Stimulated activated CD8-positive, alpha-beta memory T cell treated with anti-CD3 and anti-CD28 coated beads, Interleukin-15, amount 100 ng/mL, for 24 hours (primary cell): ENCODE measurements around the gene RAPH1.

Source experiments
- DNase-seq: peaks from one replicate; pipeline ENCODE4 v3.0.0-alpha.2; 2020; ENCODE audit warnings: low read depth

Gene RAPH1, protein sequence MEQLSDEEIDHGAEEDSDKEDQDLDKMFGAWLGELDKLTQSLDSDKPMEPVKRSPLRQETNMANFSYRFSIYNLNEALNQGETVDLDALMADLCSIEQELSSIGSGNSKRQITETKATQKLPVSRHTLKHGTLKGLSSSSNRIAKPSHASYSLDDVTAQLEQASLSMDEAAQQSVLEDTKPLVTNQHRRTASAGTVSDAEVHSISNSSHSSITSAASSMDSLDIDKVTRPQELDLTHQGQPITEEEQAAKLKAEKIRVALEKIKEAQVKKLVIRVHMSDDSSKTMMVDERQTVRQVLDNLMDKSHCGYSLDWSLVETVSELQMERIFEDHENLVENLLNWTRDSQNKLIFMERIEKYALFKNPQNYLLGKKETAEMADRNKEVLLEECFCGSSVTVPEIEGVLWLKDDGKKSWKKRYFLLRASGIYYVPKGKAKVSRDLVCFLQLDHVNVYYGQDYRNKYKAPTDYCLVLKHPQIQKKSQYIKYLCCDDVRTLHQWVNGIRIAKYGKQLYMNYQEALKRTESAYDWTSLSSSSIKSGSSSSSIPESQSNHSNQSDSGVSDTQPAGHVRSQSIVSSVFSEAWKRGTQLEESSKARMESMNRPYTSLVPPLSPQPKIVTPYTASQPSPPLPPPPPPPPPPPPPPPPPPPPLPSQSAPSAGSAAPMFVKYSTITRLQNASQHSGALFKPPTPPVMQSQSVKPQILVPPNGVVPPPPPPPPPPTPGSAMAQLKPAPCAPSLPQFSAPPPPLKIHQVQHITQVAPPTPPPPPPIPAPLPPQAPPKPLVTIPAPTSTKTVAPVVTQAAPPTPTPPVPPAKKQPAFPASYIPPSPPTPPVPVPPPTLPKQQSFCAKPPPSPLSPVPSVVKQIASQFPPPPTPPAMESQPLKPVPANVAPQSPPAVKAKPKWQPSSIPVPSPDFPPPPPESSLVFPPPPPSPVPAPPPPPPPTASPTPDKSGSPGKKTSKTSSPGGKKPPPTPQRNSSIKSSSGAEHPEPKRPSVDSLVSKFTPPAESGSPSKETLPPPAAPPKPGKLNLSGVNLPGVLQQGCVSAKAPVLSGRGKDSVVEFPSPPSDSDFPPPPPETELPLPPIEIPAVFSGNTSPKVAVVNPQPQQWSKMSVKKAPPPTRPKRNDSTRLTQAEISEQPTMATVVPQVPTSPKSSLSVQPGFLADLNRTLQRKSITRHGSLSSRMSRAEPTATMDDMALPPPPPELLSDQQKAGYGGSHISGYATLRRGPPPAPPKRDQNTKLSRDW

DNA sequence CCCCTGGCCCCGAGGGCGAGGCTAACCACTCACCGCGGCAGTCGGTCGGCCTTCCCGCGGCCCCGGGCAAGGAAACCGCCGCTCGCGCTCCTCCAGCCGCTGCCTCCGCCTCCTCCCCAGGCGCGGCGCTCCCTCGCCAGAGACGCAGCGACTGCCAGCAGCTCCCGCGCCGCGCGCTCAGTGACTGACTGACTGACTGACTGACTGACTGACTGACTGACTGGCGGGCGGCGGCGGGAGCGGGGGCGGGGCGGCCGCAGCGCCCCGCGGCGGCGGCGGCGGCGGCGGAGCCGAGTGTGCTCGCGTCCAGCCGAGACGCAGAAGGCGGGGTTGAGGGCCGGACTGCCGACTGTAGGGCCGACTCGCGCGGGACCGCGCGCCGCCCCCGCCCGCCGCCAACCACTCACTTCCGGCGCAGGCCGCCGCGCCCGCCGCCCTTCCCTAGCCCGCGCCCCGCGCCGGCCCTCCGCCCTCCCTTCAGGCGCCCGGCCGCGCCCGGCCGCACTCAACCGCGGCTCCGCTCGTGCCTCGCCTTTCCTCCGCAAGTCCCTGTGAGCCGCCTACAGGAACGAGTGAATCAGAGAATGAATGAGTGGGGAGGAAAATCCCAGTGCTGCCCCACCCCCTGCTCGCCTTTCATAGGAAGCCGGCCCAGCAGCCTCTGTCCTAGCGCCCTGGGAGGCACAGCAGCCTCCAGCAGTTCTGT lies at the start of gene RAPH1:
TSS of gene RAPH1 (minus strand) at position 224 of the 706 bp plus-strand sequence. CDS start 39,948 bp downstream, outside the sequence.
- peak; percentile 31 for DNase-seq

DNA sequence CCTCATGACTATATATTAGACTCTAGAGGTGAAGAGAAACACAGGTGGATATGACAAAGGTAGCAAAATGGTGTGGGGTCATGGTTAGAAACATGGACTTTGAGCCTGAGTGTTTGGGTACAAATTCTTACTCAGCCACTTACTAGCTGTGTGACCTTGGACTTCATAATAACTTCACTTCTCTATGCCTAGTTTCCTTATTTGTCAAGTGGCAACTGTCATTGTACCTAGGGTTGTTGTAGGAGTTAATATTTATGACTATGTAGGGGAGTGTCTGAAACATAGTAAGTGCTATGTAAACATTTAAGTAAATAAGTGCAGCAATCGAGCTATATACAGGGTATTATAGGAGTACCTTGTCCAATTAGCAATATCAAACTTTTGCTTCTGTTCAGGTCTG lies 49.7 kb upstream of the RAPH1 start:
- DNase-seq, result no peak

DNA sequence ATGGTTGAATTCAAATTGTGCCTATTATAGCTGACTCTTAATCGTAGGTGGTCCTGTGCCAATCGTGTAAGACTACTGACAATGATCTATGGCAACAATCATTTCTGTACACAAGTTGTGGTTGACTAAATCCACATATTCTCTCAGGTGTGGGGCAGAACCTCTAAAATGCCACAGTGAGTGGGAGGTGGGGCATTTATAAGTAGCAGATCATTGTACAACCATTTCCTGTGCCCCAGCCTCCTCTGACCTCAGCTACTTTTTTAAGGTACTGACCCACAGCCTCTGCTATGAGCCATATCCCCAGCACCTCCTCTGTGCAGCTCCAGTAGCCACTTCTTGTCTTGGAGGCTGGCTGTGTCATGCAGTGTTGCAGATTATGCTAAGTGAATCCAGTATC lies 48.6 kb upstream of the RAPH1 start:
- DNase-seq, result no peak

DNA sequence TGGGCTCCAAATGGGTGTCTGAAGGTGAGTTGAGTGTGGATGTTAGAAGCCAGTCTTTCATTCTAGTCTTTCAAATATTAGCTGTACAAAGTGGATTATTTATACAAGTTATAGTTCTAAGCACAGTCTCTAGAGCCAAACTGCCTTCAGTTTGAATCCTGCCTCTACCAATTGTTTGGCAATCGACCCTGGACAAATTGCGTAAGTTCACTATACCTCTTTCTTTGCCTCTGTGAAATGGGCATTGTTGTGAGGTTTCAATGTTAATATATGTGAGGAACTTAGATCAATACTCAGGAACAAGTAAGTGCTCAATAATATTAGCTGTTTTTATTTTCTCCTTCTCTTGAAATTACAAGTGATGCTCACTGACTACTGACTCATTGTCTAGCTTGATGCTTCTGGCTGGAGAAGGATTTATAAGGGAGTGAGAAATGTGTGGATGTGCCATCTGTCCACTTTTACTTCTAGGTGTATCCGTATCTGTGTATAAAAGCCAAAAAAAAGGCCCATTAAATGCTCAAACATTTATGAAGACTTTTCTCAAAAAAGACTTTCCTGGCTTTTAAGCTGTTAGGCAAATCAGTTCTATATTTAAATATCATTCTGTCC lies 48.1 kb upstream of the RAPH1 start:
- no peak for DNase-seq

DNA sequence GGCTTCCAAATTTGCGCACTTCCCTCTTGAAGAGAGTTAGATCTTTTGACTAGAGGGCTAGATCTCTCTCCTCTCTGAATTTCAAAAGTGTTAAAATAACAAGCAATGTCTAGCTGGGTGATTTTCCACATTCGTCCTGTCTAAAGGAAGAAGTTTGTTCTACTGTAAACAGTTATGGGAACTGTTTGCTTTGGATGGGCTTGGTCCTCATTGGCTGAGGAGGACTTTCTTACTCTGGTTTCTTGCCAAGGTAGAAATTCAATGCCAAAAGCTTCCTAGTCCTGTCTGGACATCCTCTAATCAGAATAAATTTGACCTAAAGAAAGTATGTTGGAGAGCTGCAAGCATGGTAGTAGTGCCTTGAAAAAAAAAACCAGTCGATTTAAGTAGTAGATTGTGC lies 47.4 kb upstream of the RAPH1 start:
- DNase-seq, result no peak

DNA sequence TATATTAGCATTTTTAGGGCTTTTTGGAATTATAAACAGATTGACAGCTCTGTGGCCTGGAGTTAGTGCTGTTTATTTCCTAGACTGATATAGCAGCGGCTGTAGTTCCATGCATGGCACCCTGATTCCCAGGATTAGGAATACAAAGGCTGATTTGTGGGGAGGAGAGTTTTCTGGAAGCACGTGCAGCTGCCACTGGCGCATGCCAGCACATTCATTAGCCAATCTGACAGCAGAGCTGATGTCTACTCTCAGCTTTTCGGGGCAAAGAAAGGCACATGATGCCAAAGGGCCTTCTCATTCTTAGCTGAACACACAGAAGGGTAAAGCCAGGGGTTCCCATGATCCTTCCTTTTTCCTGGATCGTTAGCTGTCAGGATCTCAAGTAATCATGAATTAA lies 45.7 kb upstream of the RAPH1 start:
- no peak for DNase-seq

DNA sequence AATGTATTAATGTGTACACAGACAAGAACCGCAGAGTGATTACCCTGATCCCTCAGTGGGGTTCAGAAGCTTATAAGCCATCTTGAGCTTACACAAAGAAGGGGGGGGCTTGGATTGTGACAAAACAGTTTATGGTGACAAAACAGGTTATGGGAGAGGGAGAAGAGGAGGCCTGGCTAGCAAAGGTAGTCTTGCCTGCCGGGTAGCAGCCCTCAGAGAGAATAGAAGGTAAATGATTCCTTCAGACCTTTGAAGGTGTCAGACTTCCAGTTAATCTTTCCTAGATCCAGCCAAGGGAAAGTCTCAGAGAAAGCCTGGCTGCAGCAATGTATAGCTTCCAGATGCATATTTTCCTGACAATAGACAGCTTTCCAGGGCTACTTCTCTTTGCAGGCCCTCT lies 44.6 kb upstream of the RAPH1 start:
- DNase-seq, result no peak

DNA sequence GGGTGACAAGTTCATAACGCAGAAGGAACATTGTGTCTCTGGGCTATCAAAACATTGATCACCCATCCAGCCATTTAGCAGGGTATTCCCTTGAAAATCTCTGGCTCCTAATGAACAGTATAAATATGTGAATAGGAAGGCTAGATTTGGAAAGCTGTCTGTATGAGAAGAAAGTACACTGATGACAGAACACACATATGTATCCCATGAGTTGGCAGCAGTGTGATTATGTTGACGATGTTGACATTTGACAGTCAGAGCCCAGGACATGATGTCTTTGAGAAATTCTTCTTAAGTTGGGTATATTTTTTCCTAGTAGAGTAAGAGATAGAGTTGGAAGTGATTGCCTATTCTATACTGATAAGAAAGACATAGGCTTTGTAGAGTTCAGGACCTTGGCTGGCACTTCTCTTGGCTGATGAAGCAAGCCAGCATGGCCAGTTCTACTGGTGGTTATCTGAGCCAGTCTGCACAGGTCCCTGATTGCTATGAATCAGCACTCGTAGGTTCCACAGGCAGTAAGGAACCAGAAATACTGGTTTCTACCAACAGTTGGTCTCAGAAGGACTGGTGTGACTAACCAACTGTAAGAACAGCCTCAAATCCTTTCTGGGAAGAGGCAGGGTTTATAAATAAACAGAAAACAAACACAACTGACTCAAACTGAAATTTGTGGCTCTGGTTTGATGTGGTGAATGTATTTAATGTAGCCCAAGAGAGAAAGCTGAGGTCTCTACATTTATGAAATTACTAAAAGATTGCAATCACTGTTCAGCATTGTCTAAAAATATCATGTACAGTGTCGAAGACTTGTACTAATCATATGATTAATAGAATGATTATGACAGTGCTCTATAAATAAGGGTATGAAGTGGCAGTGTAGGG lies 43.9 kb upstream of the RAPH1 start:
- no peak for DNase-seq

DNA sequence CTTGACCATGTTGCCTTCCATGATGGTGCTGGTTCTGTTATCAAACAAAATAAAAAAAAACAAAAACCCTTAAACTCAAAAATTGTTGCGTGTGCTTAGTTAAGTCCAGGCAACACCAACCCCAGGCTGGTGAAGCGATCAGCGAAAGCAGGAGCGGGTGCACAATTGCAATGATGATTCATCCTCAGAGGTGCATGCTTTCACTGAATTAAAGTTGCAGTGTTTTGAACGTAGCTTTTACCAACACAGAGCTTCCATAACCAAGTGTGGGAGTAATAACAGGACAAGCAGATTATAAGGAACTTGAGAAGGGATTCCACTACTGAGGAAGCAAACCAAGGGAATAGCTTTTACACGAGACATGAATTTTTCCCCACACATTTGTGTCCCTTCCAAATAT lies 39.7 kb upstream of the RAPH1 start:
- no peak for DNase-seq

DNA sequence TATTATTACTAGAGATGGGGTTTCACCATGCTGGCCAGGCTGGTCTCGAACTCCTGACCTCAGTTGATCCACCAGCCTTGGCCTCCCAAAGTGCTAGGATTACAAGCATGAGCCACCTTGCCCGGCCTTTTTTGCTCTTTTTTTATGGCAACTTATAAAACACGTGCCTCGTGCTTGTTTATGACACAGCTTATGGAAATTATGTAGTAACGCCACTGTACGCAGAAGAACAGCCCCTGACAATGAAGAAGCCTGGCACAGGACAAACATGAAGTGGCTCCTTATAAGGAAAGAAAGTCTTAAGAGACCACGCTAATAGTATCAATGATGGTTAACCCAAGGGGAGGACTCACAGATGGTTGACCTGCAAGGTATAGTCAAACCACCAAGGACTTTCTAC lies 37.2 kb upstream of the RAPH1 start:
- DNase-seq, result no peak

DNA sequence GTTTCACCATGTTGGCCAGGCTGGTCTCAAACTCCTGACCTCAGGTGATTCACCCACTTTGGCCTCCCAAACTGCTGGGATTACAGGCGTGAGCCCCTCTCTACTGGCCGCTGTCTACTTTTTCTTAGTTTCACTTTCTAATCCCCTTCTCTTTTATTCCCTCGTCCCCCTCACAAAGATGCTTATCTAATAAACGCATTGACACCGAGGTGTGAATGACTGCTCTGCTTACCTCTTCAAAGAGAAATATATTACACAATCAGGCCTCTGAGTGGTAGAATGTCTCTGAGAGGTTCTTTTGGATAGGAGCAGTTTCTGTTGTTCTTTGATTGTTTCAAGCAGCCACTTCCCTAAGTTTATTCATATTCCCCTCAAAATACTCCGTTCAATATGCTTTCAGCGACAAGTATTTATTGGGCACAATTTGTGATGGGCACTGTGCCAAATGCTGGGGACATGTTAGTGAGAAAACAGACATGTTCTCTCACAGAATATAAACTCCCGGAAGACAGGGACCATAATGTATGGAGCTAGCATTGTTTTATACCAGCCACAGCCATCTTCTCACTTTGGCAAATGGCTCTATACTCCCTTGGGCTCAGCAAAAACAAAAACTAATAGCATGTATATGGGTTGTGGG lies 34.7 kb upstream of the RAPH1 start:
- DNase-seq, result no peak

DNA sequence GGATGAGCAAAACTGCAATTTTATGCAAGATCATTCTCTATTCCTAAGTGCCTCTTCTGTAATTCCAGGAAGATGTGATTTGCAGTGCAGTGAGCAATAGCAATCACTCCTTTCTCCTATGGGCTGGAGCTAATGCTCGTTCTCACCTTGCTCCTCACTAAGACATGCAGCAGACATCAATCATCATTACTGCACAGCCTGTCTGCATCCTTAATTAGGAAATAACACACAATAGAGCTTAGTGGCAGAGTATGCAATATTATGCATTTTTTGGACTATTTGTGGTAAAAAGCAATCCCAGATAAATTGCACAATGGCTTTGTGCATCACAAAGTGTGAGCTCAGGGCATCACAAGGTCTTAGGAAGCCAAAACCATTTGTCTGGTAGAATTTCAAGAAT lies 32.6 kb upstream of the RAPH1 start:
- no peak for DNase-seq

DNA sequence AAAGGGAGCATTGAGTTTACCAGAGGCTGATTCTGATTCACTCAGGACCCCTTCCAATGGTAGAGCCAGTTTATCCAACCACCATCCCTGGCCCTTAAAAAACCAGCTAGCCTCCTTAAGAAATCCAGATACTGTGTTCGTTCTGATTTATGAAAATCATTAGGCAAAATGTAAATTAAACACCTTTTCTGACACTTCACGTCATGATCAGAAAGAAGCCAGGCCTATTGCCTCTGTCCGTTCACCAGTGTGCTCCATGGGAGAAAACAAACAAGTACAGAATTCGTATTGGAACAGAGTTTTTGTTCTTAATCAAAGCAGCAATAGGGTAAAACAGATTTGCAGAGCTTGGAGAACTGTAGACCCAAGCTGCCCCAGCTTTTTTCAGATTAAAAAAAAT lies 31.1 kb upstream of the RAPH1 start:
- DNase-seq, result no peak

DNA sequence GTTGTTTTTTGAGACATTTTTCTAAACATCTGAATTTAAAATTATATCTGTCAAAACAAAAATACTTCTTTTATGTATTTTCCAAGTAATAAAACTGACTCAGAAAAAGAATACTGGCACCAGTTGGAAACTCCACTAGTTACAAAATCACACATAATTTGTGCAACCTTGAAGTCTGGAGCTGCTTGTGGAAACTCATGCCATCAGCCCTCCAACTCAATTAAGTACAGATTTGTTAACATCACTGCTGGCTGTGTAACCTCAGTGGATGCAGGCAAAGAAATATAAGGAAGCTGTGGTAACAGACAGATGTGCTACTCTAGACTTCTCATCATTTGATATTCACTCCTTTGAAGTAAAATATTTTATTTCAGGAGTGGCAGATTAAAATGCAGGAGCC lies 30.0 kb upstream of the RAPH1 start:
- DNase-seq, result no peak

DNA sequence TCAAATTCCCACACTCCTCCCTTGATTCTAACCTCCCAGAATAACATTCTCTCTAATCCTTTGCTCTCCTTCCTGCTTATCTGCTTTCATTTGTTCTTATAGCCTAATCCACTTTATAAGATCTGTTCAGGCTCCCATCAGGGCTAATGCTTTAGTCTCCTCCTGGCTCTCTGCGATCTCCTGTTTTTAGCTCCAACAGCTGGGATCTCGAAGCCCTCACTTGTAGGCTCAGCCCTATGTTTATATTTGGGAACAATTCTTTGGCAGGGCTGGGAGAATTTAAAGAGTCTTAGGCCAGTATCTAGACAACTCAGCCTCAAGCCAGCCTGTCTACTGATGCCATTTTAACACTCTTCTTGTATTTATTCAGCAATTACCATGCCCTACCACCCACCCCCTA lies 27.2 kb upstream of the RAPH1 start:
- no peak for DNase-seq

DNA sequence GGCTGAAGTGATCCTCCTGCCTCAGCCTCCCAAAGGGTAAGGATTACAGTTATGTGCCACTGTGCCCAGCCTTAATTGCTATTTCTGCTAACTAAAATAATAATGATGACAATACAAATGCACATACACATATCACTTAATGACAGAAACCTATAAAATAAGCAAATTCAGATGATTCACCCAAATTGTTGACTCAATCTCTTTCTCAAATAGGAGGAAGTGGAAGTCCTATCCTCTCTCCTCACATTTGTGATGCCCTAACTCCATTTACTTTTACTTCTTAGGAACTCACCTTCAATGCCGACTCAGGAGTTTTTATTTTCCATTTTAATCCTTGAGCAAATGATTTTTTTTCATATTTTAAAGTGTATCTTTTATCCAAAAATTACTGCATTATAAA lies 24.5 kb upstream of the RAPH1 start:
- DNase-seq, result no peak

DNA sequence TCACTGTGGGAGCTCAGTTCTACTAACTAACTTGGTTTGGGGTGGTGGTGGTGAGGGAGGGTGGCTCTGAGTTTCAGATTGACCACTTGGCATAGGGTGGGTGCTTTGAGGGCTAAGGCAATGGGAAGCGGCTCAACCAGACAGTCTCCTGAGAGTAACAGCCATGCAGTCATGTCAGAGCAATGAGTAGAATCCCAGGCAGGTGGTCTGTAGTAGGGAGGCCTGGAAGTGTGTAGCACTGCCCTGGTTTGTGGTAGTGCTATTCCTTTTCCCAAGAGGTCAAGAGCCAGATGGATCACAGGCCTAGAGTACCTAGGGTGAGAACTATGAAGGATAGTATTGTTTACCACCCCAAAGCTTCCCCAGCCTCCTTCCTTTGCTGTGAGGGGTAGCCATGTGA lies 18.7 kb upstream of the RAPH1 start:
- no peak for DNase-seq

DNA sequence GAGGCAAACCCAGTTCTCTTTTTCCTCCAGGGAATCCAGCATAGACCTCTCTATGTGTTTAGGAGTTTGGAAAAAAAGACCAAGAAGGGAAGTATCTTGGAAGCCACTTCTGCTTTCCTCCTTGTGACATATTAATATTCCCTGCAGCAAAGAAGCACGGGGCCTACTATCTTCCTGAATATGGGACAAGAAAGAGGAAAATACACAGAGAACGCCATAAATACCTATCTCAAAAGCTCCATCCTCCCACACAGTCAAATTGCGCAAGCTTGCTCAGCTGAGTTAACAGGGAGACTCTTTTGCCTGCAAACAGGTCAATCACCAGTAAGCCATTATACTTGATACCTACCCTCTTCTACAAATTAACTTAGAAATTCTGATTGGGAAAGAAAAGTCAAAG lies 16.7 kb upstream of the RAPH1 start:
- DNase-seq, result no peak

DNA sequence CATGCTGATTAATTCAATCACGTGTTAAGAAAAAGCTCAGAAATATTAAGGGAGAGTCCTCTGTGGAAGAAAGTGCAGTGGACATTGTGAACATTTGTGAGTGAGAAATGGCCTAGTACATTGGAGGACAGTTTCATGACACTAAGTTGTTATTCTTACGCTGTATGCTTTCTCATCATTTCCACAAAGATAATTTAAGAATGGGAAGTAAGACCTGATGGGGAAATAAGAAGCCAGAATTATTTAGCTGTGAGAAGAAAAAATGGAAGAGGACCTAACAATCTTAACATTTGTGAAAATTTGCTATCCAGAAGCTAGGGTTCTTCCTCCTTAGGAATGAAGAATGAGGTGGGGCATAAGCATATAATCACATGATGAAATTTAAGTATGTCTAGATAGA lies 15.2 kb upstream of the RAPH1 start:
- no peak for DNase-seq

DNA sequence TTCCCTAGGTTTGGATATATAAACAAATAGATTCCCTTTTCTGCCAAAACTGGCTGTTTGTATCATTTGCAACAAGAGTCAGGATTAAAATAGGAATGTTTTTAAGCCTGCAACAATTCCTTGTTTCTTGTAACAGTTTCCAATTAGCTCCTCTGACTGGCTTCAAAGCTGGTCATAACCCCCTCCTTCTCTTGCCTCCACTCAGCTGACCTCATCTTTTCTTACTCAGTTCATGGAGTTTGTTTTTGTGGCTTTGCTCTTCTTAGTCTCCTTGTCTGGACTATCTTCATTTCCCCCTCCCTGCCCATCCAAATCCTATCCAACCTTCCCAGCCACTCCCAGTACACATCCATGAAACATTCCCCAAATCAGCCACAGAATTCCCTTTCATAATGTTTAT lies 14.3 kb upstream of the RAPH1 start:
- no peak for DNase-seq
